ENCODE data around the gene SETD3.

SETD3 gene

GRCh38 chr14:99416909-99417308 lies 63.8 kb downstream of the SETD3 start:
- DNase-seq: no peak

- DNase-seq: peak; percentile 87
These were observed 65.0 kb downstream of the SETD3 start for GRCh38 chr14:99415496-99416281.

GRCh38 chr14:99413911-99414310 lies 66.7 kb downstream of the SETD3 start:
- DNase-seq: no peak

GRCh38 chr14:99413172-99413571 lies 67.5 kb downstream of the SETD3 start:
- no peak for DNase-seq

GRCh38 chr14:99412117-99413061 lies 68.3 kb downstream of the SETD3 start:
- no peak for DNase-seq

GRCh38 chr14:99410019-99410418 lies 70.6 kb downstream of the SETD3 start:
- no peak for DNase-seq

- DNase-seq: no peak
These were observed 71.7 kb downstream of the SETD3 start for GRCh38 chr14:99408971-99409289.

GRCh38 chr14:99408286-99408970 lies 72.2 kb downstream of the SETD3 start:
- no peak for DNase-seq

GRCh38 chr14:99407416-99407815 lies 73.2 kb downstream of the SETD3 start:
- DNase-seq: no peak

- DNase-seq: no peak
These were observed 77.7 kb downstream of the SETD3 start for GRCh38 chr14:99402950-99403349.

GRCh38 chr14:99402285-99402648 lies 78.4 kb downstream of the SETD3 start:
- DNase-seq: no peak

- DNase-seq: no peak
These were observed 78.9 kb downstream of the SETD3 start for GRCh38 chr14:99401621-99402284.

- no peak for DNase-seq
These were observed 79.4 kb downstream of the SETD3 start for GRCh38 chr14:99401211-99401610.

GRCh38 chr14:99397698-99398097 lies 83.0 kb downstream of the SETD3 start:
- DNase-seq: no peak

- DNase-seq: peak; percentile 44
These were observed 84.6 kb downstream of the SETD3 start for GRCh38 chr14:99395909-99396530.

- no peak for DNase-seq
These were observed 86.0 kb downstream of the SETD3 start for GRCh38 chr14:99394602-99395156.

GRCh38 chr14:99393059-99393655 lies 87.5 kb downstream of the SETD3 start:
- DNase-seq: no peak

- DNase-seq: no peak
These were observed 89.0 kb downstream of the SETD3 start for GRCh38 chr14:99391671-99392070.

- DNase-seq: no peak
These were observed 91.4 kb downstream of the SETD3 start for GRCh38 chr14:99389174-99389826.

GRCh38 chr14:99388286-99388685 lies 92.4 kb downstream of the SETD3 start:
- DNase-seq: no peak

- DNase-seq: no peak
These were observed 92.8 kb downstream of the SETD3 start for GRCh38 chr14:99387880-99388279.
